Activated CD4-positive, CD25-positive, alpha-beta regulatory T cell treated with anti-CD3 and anti-CD28 coated beads, Interleukin-2, amount 50 U/mL, for 72 hours (primary cell): ENCODE data around the gene SLC10A3.

Experiments
- DNase-seq: peaks from one replicate; pipeline ENCODE4 v3.0.0; 2021

The SLC10A3 gene

GRCh38 chrX:154462396-154462795 lies 28.0 kb downstream of the SLC10A3 start:
- DNase-seq, result no peak

GRCh38 chrX:154460326-154460725 lies 30.1 kb downstream of the SLC10A3 start:
- DNase-seq, result no peak

- no peak for DNase-seq
Measured at GRCh38 chrX:154459832-154460231, 30.6 kb downstream of the SLC10A3 start.

- DNase-seq, result no peak
Measured at GRCh38 chrX:154458954-154459778, 31.3 kb downstream of the SLC10A3 start.

GRCh38 chrX:154458116-154458953 lies 32.1 kb downstream of the SLC10A3 start, which contains the start of gene PLXNA3:
TSS of gene PLXNA3 (plus strand) at chrX:154458281. CDS start at chrX:154460184, 1,903 bp downstream.
- DNase-seq, result peak; percentile 70

GRCh38 chrX:154457491-154458115 lies 32.8 kb downstream of the SLC10A3 start:
- DNase-seq, result peak; percentile 61

- DNase-seq, result no peak
Measured at GRCh38 chrX:154452823-154453222, 37.6 kb downstream of the SLC10A3 start.

- DNase-seq, result no peak
Measured at GRCh38 chrX:154450312-154450711, 40.1 kb downstream of the SLC10A3 start.

- DNase-seq, result no peak
Measured at GRCh38 chrX:154449618-154450017, 40.8 kb downstream of the SLC10A3 start.

- DNase-seq, result no peak
Measured at GRCh38 chrX:154448484-154448883, 41.9 kb downstream of the SLC10A3 start.

GRCh38 chrX:154446430-154446829 lies 44.0 kb downstream of the SLC10A3 start:
- no peak for DNase-seq

- no peak for DNase-seq
Measured at GRCh38 chrX:154445776-154446175, 44.7 kb downstream of the SLC10A3 start.

GRCh38 chrX:154444755-154445246 lies 45.6 kb downstream of the SLC10A3 start:
- no peak for DNase-seq

- DNase-seq, result peak; percentile 78
Measured at GRCh38 chrX:154443992-154444754, 46.3 kb downstream of the SLC10A3 start, which contains the start of gene FAM50A. TSS of gene FAM50A (plus strand) at chrX:154444141. CDS start at chrX:154444236, 95 bp downstream.

- no peak for DNase-seq
Measured at GRCh38 chrX:154443479-154443910, 46.9 kb downstream of the SLC10A3 start.

- DNase-seq, result no peak
Measured at GRCh38 chrX:154441984-154442707, 48.3 kb downstream of the SLC10A3 start.

GRCh38 chrX:154441564-154441963 lies 48.9 kb downstream of the SLC10A3 start:
- no peak for DNase-seq

GRCh38 chrX:154440623-154441357 lies 49.6 kb downstream of the SLC10A3 start:
- DNase-seq, result no peak

- no peak for DNase-seq
Measured at GRCh38 chrX:154439841-154440240, 50.6 kb downstream of the SLC10A3 start.
